ENCODE data around the gene LRRIQ3.

Gene LRRIQ3

DNA sequence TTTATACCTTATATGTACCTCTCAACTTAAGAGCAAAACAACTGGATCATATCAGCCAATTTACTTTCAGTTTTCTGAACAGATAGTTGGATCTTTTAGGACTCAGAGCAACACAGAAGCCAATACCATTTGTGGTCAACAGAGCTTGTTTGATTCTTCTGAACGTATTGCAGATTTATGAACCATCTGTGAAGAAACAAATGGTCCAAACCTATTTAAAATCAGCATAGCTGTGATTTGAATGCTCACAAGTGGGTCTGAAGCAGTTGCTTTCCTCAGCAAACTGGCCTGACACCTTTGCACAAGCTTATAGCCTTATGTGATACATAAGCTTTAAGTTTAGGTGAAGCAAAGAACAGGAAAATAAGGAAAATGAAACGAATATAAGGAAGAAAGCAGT is 147.6 kb downstream of the LRRIQ3 start:
- TF ChIP-seq, protein P1, sequence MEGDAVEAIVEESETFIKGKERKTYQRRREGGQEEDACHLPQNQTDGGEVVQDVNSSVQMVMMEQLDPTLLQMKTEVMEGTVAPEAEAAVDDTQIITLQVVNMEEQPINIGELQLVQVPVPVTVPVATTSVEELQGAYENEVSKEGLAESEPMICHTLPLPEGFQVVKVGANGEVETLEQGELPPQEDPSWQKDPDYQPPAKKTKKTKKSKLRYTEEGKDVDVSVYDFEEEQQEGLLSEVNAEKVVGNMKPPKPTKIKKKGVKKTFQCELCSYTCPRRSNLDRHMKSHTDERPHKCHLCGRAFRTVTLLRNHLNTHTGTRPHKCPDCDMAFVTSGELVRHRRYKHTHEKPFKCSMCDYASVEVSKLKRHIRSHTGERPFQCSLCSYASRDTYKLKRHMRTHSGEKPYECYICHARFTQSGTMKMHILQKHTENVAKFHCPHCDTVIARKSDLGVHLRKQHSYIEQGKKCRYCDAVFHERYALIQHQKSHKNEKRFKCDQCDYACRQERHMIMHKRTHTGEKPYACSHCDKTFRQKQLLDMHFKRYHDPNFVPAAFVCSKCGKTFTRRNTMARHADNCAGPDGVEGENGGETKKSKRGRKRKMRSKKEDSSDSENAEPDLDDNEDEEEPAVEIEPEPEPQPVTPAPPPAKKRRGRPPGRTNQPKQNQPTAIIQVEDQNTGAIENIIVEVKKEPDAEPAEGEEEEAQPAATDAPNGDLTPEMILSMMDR (IDR thresholded peaks at IDR 0.05; ENCODE audit: low read depth, low read length, missing control alignments): no peak
- H3K27me3 ChIP-seq (replicated peaks): no peaks in the 10 kb centered on the region
- H3K4me3 ChIP-seq (ENCODE audit: low read depth, low read length): no peak overlapping the region
- in situ Hi-C loops (cut with HindIII; ENCODE audit: low pct_ligation_motif_present, low sequenced_read_pairs): no loop called here
- DNase-seq: no peak
- no peak overlapping the region for H3K27ac ChIP-seq
- no peaks in the 10 kb centered on the region for H3K36me3 ChIP-seq (replicated peaks)

DNA sequence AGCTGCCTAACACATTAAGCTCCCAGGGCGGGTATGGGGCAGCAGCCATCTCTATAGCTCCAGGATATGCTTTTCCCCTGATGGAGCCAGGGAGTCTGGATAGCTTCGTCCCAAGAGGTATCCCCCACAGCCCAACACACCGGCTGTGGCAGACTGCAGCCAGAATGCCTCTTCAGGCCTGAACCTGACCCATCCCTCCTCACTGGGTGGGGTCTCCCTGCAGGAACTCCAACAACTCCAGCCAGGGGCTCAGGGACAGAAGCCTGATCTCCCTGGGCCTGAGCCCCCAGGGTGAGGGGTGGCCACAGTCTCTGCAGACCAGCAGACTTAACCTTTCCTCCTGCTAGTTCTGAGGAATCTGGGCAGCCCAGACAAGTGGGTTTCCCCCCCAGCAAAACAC is 159.9 kb downstream of the LRRIQ3 start:
- in situ Hi-C loops (cut with HindIII; ENCODE audit: low pct_ligation_motif_present, low sequenced_read_pairs): no loop called here
- TF ChIP-seq, protein P1 (IDR thresholded peaks at IDR 0.05; ENCODE audit: low read depth, low read length, missing control alignments): no peak
- Histone ChIP-seq H3K27ac (no peak overlapping the region), H3K4me3 (ENCODE audit: low read depth, low read length) (no peak overlapping the region), H3K36me3 (replicated peaks) (no peaks in the 10 kb centered on the region), H3K27me3 (replicated peaks) (no peaks in the 10 kb centered on the region)
- DNase-seq: no peak

DNA sequence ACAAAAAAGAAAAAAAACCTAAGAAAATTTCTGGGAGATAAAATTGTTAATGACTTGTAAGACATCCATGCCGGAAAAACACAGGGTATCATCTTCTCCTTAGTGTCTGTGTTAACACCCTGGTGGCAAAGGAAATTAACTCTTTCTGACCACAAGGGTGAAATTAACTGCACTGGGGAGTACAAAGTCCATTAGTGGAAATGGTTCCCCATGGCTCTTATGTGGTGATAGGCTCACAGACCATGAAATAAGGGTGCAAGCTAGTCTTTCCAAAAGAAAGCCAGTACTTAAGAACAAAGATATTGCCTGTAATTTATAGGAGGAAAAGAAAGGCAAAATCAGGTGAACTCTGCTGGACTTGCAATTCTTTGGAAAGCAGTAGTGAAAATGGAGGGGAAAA is 185.4 kb downstream of the LRRIQ3 start:
- Histone ChIP-seq H3K27me3 (replicated peaks) (no peaks in the 10 kb centered on the region), H3K36me3 (replicated peaks) (no peaks in the 10 kb centered on the region), H3K27ac (no peak overlapping the region), H3K4me3 (ENCODE audit: low read depth, low read length) (no peak overlapping the region)
- in situ Hi-C loops (cut with HindIII; ENCODE audit: low pct_ligation_motif_present, low sequenced_read_pairs): no loop called here
- no peak for DNase-seq
- TF ChIP-seq, protein P1 (IDR thresholded peaks at IDR 0.05; ENCODE audit: low read depth, low read length, missing control alignments): no peak

DNA sequence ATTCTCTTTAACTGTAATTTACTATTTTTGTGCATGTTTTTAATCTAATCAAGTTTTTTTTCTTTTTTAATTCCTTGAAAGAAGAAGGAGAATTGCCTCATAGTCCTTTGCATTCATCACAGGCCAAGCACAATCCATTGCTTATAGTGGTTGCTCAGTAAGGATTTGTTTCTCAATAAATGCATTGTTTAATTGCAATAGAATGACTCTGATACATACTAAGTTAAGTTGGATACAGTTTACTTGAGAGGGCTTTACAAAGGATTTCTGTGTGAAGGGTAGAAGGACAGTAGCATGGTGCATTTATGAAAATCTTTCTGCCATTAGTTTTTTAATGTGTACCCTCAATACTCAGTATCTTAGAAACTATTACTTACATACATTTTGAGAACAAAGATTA is 186.2 kb downstream of the LRRIQ3 start:
- in situ Hi-C loops (cut with HindIII; ENCODE audit: low pct_ligation_motif_present, low sequenced_read_pairs): no loop called here

DNA sequence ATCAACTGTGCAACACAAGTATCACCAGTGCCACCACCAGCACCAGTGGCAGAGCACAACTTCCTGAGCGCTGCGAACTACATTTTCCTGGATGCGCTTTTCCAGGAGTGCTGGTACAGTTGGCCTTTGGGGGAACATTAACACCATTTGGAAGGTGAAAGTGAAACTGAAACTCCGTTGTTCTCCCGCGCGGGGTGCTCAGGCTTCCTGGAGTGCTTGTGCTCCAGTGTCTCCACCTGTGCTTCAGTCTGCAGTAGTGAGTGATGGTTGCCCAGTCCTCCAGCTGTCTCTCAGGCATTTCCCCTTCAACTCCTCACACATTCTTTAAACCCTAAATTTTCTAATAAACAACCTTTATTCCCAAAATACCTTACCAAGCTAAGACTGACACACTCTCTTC is 187.8 kb downstream of the LRRIQ3 start:
- Histone ChIP-seq H3K27ac (no peak overlapping the region), H3K36me3 (replicated peaks) (no peaks in the 10 kb centered on the region), H3K4me3 (ENCODE audit: low read depth, low read length) (no peak overlapping the region), H3K27me3 (replicated peaks) (no peaks in the 10 kb centered on the region)
- no peak for DNase-seq
- TF ChIP-seq, protein P1 (IDR thresholded peaks at IDR 0.05; ENCODE audit: low read depth, low read length, missing control alignments): no peak
- in situ Hi-C loops (cut with HindIII; ENCODE audit: low pct_ligation_motif_present, low sequenced_read_pairs): no loop called here

More for the DNA sequence above, 186.2 kb downstream of the LRRIQ3 start:
- no peaks in the 10 kb centered on the region for H3K27me3 ChIP-seq (replicated peaks)
- no peak overlapping the region for H3K27ac ChIP-seq
- no peaks in the 10 kb centered on the region for H3K36me3 ChIP-seq (replicated peaks)
- H3K4me3 ChIP-seq (ENCODE audit: low read depth, low read length): no peak overlapping the region
- DNase-seq: no peak
- TF ChIP-seq, protein P1 (IDR thresholded peaks at IDR 0.05; ENCODE audit: low read depth, low read length, missing control alignments): no peak

DNA sequence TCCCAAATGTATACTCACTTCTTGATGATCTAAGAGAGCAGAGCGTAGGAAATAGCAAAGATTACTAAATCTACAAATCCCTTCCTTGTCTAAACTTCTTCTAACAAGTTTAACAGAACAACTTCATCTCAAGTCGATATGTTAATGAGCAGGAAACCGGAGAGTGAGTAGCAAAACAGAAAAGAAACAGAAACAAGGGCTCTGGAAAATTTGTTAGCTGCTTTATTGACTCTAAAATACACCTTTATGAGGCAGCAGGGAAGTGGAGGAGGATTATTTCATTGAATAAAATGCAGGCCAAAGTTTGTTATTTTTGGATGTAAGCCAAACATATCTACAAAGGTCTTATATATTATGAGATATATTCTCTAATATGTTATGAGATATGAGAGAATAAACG is 192.4 kb downstream of the LRRIQ3 start:
- in situ Hi-C loops (cut with HindIII; ENCODE audit: low pct_ligation_motif_present, low sequenced_read_pairs): no loop called here
- Histone ChIP-seq H3K27ac (no peak overlapping the region), H3K27me3 (replicated peaks) (no peaks in the 10 kb centered on the region), H3K36me3 (replicated peaks) (no peaks in the 10 kb centered on the region), H3K4me3 (ENCODE audit: low read depth, low read length) (no peak overlapping the region)
- DNase-seq: no peak
- TF ChIP-seq, protein P1 (IDR thresholded peaks at IDR 0.05; ENCODE audit: low read depth, low read length, missing control alignments): no peak
